GM19328 (cell line): ENCODE results near the gene VWA3A.
"Not testable (repeated sequence)": the region's sequence is repeated elsewhere in the genome, so short reads cannot be mapped to it uniquely, and the experiment has no call there.

Source experiments
- ATAC-seq: cut with Tn5 transposase; IDR thresholded peaks from one replicate; pipeline ENCODE4 v1.9.1; 2021; ENCODE audit warnings: mild to moderate bottlenecking, moderate library complexity; ENCODE audit not compliant: unreplicated experiment

Gene VWA3A

DNA sequence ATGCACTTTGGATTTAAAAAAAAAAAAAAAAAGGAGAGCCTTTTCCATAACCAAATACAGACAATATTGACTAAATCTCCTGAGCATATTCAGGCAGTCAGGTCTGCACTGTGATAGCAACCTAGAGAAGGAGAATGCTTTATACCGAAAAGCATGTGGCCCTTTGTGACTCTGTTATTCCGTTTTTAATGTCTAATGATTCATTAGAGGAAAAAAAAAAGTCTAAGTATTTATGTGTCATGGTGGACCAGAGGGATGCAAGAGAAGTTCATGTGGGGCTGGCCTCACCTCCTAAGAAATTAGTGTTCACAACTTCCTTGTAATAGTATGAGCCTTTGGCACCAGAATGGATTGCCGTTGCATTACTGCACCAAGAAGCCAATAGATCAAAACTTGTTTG, 11.3 kb upstream of the VWA3A start:
- no peak for ATAC-seq

DNA sequence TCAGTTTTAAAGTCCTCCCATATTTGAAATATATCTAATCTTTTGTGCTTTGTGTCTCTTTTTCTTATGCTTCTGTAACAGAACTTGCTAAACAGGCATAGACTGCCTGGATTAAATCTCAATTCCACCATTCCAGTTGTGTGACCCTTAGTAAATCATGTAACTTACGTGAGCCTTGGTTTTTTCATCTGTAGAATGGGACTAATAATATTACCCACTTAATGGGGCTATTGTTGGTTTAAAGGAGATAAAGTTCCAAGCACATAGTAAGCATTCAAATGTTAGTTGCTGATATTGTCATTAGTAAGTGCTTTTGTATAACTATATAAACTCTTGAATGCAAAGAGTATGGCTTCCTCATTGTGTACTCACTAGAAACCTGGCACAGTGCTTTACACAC, 5.9 kb upstream of the VWA3A start:
- no peak for ATAC-seq

DNA sequence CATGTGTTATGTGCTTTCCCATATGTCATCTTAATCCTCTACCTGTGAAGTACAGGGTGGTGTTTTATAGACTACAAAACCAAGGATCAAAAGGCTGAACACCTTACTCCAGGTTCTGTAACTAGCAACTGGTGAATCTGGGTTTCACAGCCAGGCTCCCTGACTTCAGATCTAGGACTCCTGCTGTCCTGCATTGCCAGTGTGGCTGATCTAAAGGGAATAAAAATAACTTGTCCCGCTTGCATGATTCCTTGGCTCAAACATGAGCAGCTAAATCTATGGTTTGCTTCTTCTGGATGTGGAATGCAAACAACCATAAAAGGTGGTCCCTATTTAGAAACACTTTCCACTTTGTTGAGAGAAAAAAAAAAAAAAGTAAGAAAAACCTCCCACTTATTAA, 3.7 kb upstream of the VWA3A start:
- no peak for ATAC-seq

DNA sequence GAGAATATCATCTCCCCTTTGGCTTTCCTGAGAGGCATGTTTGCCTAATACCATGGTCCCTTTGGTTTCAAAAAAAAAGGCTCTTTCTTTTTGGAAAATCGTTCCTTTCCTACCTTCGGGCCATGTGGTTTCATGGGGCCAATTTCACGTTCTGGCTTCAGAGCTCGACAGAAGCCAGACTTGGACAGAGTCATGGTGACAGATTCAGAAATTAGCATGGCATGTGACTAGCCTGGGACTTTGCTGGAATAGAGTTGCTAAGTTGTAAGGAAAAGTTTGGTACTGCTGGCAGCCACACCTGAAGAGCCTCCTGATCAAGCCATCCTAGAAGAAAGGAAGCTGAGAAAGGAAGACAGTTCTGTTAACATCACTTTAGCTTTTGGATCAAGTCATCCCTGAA, 2.4 kb upstream of the VWA3A start:
- ATAC-seq = no peak

DNA sequence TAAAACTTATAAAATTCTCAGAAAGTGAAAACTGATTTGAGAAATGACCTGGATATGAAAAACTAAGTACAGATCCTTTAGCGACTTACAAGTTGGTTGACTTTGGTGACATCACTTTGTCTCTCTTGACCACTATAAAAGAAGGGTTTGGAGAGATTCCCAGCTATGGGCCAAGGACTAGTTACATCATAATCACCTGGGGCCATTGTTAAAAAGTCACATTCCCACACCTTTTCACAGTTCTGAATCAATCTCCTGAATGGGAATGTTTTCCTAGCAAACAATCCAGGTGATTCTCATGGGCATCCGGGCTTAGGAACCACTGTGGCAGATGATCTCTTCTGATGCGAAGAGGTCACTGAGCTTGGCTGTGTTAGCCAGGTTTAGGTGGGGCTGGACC, 620 bp upstream of the VWA3A start:
- ATAC-seq = no peak

DNA sequence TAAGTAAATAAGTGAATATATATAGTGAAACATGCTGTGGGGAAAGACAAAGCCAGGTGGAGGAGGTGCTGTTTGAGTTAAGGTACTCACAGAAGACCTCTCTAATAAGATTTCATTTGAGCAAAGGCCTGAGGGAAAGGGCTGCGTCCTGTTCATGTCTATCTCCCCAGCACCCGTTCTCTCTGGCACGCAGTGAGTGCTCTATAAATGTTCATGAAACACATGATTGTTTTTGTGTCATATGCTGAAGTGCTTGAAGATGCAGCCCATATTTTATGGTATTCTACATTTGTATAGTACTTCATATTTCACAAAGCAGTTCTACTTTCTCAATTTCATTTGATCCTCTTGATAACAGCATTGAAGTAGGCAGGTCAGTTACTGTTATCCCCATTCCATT, 990 bp downstream of the VWA3A start:
- no peak for ATAC-seq

DNA sequence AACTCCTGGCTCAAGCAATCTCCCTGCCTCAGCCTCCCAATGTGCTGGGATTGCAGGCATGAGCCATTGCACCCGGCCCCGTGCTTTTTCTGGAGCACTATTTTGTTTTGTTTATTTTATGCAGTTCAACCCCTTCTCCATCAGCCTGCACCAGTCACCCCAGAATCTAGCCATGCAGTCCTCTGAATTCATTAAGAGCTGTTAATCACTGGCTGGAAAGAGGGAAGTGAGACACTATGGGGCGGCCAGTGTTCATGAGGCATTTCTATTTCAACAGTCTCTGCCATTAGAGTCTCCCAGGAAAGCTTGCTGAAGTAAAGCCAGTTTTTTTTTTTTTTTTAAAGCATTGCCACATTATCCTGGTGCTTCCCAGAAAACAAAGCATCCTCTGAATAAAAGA, 1.7 kb downstream of the VWA3A start:
- no peak for ATAC-seq

DNA sequence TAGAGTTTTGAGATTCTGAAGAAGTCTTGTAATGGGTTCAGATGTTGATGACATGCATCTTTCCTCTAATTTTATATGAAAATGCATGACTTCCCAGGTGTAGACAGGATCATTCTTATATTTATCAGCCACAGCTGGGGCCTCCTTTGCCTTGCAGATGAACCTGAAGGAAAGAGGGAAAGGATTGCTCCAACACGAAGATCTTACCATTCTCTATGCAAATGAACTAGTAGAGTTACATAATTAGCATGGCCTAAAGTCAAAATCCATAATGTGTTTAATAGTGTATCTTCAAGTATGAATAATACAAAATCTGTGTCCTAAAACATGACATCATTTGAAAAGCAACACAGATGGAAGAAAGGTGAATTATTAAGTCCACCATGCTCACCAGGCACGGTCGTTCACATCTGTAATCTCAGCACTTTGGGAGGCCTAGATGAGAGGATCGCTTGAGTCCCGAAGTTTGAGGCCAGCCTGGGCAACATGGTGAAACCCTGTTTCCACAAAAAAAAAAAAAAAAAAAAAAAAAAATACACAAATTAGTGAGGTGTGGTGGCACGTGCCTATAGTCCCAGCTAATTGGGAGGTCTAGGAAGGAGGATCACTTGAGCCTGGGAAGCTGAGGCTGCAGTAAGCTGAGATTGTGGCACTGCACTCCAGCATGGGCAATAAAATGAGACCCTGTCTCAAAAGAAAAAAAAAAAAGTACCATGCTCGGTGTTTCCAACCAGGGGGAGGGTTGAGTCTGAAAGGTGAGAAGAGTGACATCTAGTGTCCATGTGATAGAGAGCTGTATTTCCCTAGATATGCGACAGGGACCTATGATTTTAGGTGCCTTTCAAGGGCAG, 6.3 kb downstream of the VWA3A start:
- ATAC-seq = no peak

DNA sequence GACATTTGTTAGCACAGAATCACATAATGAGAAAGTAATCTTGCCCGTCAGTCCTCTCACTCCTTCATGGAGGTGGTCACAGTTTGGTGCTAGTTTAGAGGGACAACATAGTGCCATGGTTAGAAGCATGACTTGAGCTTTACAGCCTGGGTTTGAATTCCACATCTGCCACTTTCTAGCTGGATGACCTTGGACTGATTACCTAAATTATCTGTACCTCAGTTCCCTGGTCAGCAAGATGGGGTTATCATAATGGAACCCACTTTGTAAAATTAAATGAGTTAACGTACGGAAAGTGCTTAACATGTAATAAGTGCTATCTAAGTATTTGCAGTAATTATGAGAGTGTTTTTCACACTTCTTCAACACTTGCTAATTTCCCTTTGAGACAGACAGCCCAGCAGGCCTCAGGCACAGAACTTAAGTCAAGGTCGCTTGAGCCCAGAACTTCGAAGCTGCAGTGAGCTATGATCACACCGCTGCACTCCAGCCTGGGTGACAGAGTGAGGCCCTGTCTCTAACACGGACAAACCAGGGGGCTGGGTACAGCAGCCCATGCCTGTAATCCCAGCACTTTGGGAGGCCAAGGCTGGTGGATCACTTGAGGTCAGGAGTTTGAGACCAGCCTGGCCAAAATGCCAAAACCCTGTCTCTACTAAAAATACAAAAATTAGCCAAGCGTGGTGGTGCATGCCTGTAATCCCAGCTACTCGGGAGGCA, 7.1 kb downstream of the VWA3A start:
- no peak for ATAC-seq

DNA sequence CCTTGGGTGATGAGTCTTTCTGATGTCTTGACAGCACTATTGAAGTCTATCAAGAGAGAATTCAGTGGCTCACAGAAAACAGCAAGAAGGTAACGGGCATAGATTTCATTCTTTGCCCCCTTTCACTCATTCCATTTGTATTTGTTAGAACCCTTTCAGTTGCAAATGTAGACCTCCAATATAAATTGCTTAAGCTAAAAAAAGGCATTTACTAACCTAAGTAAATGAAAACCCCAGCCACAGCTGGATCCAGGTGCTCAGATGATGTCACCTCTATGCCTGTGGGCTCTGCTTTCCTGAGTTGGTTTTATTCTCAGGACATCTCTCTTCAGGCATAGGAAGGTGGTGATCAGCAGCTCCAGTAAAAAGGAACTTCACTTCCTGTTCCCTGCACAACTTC, 11.1 kb downstream of the VWA3A start:
- no peak for ATAC-seq

DNA sequence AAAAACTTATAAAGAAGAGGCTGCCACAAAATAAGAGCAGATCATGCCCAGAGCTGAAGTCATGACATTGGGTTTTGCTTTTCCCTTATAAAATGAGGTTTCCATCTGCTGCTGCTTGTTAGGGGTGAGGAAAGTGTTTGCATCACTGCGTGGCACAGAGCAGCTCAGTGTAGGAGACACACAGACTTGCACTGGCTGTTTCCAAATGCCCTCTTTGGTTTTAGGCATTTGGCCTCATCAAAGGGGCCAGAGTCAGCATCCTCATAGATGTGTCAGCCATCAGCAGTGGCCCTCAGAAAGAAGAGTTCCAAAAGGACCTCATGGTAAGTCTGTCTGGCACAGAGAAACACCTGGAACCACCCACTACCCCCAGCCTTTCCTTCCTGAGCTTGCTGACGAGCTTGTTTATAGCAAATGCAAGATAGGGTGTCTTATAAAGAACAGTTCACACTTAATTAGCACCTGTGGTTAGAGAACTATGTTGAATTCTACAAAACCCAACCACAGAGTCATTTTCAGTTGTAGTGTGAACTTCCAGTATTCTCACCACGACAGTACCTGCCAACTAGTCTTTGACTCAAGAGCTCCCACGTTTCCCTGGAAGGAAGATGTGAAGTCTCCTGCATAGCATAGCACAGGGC, 17.0 kb downstream of the VWA3A start:
- ATAC-seq = no peak

DNA sequence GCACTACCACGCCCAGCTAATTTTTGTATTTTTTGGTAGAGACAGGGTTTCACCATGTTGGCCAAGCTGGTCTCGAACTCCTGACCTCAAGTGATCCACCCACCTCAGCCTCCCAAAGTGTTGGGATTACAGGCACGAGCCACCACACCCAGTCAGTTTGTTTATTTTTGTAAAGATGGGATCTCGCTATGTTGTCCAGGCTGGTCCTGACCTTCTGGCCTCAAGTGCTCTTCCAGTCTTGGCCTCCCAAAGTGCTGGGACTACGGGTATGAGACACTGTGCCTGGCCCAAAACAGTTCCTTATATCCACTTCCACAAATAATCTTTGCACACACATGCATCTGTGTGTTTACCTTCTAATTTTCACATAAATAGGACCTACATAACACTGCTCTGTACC, 19.3 kb downstream of the VWA3A start:
- ATAC-seq = not testable (repeated sequence)

DNA sequence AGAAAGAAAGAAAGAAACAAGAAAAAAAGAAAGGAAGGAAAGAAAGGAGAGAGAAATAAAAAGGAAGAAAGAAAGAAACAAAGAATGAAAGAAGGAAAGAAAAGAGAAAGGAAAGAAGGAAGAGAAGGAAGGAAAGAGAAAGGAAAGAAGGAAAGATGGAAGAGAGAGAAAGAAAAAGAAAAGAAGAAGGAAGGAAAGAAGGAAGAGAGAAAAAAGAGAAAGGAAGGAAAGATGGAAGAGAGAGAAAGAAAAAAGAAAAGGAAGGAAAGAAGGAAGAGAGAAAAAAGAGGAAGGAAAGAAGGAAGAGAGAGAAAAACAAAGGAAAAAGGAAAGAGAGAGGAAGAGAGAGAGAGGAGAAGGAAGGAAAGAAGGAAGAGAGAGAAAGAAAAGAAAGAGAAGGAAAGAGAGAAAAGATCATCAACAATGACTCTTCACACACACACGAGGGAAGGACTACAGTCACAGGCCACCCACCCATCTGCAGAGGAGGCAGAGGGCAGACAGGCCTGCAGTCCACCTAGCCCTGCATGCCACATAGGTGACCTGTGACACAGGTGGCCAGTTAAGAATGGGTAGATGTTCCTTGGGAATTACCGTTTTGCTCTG, 23.9 kb downstream of the VWA3A start:
- ATAC-seq = no peak

DNA sequence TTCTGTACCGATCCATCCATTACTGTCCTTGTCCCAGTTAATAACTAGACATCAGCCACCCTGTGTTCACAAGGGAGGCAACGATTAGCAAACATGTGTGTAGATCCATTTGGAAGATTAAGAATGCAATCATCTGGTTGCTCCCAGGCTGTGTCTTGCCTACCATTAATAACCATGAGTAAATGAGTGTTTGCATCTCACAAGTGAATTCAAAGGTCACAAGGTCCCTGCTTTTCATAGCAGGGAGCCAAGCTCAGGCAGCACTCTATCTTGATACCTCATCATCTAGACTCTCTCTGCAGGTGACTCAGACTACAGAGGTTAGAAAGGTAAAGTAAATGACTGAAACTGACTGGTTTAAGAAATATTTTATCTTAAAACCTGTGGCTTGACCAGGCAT, 25.3 kb downstream of the VWA3A start:
- no peak for ATAC-seq

DNA sequence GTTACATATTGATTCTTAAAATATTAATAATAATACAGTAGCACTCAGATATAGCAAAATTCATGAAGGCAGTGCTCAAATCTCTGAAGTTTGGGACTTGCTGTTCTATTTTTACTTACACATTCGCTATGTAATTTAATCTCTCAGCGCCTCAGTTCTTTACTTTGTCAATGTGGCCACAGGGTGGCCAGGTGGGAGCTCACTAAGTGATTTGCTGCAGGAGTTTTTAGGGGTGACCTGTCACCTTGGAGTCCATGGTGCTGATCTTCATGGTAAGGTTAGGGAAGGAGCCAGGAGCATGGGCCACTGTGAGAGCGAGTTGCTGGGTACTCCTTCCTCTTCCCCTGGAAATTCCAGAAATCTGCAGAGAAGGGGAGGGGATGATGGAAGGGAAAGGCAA, 28.1 kb downstream of the VWA3A start:
- no peak for ATAC-seq

DNA sequence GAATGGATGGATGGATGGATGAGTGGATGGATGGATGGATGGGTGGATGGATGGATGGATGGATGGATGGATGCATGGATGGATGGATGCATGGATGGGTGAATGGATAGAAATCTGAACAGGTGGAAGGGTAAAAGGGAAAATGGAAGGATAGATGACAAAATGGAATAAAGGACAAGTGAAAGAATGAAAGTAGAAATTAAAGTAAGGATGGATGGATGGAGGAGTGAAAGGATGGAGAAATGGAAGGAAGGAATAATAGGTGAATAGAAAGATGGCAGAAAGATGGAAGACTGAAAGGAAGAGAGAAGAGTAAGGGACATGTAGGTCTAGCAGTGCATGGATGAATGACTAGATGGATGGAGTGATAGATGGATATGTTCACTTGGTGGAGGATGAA, 29.9 kb downstream of the VWA3A start:
- ATAC-seq = no peak

DNA sequence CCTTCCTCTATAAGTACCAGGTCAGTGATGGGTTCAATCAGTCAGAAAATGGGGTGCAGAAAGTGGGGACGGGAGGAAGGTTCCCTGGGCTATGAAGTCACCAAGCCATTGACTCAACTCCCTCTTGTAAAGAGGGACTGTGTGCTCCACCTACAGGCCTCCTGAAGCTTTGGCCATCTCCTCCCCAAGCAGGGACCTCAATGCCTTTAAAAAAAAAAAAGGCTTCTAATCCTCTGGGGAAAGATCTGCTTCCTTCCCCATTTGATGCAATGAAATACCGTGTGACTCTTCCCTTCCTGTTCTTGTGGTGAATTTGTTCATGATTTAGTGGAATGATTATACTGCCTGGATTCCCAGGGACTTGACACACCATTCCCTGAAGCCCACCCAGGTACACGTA, 30.8 kb downstream of the VWA3A start:
- no peak for ATAC-seq

DNA sequence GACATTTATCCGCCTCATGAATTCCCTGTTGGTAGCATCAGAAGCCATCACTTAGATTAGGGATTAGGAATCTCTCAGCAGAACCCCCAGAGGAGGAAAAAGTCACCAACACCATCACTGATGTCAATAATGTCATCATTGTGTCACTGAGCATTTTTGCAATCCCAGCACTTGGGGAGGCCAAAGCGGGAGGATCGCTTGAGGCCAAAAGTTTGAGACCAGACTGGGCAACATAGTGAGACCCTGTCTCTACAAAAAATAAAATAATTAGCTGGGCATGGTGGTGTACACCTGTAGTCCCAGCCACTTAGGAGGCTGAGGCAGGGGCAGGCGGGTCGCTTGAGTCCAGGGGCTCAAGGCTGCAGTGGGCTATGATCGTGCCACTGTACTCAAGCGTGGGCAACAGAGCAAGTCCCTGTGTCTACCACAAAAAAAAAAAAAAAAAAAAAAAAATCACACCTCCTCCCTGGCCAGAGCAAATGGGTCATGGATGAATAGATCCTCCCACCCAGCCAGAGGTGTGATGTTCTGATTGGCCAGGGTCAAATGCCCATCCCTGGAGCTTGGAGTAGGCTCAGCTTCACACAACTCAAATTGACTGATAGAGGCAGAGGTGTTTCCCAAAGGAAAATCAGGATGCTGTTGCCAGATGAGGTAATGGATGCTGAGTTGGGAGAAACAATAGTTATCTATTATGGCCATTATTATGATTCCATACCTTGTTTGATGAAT, 31.6 kb downstream of the VWA3A start:
- no peak for ATAC-seq

DNA sequence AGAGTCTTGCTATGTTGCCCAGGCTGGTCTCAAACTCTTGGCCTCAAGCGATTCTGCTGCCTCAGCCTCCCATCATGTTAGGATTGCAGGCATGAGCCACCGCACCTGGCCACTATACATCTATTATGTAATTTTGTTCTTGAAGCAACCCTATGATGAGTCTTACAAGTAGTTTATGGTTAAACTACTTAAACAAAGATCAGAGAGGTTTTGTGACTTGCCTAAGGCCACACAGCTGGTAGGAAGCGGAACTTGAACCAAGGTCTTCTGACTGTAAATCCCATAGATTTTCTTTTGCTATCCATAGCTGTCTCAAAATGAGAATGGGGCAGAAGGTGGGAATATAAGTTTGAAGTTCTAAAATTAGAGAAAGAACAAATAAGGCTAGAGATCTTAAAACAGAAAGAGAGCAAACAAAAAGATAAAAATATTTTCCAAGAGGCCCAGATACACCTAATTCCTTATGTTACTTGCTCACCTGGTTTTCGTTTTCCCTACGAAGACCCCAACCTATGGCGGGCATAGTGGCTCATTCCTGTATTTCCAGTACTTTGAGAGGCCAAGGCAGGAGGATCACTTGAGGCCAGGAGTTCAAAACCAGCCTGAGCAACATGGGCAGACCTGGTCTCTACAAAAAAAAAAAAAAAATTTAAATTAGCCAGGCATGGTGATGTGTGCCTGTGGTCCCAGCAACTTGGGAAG, 32.4 kb downstream of the VWA3A start:
- ATAC-seq = no peak

DNA sequence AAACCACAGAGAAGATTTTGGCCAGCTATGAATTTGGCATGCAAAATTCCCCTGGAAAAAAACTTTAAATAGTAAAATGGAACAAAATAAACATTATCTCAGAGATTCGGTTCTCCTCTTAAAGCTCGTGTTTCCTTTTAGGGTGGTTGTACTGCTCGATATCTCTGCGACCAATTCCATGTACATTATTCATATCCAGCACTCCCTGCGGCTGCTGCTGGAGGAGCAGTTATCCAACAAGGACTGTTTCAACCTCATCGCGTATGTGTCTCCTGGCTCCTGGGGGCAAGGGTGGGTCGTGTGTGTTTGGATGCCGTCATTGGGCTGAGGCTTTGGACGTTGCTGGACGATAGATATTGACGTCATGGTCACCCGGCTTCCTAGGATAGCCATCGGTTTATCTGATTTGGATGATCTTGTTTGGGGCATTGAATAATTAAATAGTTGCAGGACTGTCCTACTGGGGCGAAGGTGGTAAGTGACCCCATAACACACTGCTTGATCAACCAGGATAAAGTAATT, 33.8 kb downstream of the VWA3A start:
- ATAC-seq = no peak
